Pancreas (tissue), 10 donors: ENCODE measurements around the gene FMC1. TPM values are rescaled to one million over a fixed set of nuclear protein-coding genes. Genes with fewer than 3 reads are reported as not detected.
"Not testable (repeated sequence)": the region's sequence is repeated elsewhere in the genome, so short reads cannot be mapped to it uniquely, and the experiment has no call there.

ENCODE experiments used
- ATAC-seq, 4 donors: fragments of 200-7000 bp; cut with Tn5 transposase; one replicate each; pipeline versions ENCODE4 v1.8.0 to v1.9.1; 2020; ENCODE audit warnings: mild to moderate bottlenecking in 4 of 4, moderate library complexity in 4 of 4
- DNase-seq, 6 donors: peaks; one replicate each; pipeline ENCODE4 v3.0.0-alpha.2; 2020
- FAIRE-seq: peaks from 2 replicates; lab custom pipeline; 2012; peaks lifted over from hg19 to GRCh38; lab: Jason Lieb, UNC
- H3K27ac ChIP-seq, 4 donors: fragments of 200-600 bp; sonication (generic); 1 replicate in 3 of 4; 2 replicates in 1 of 4; pipeline versions ENCODE4 v1.5.0 to v1.8.0; 2020
- H3K27me3 ChIP-seq, 4 donors: fragments of 200-600 bp; one replicate each; pipeline ENCODE4 v1.8.0; 2021
- H3K36me3 ChIP-seq, 3 donors: fragments of 200-600 bp; sonication (generic) in 1 of 3; one replicate each; pipeline versions ENCODE4 v1.5.0 to v1.8.0; 2020 to 2021
- H3K4me1 ChIP-seq, 3 donors: fragments of 200-600 bp; one replicate each; pipeline ENCODE4 v1.8.0; 2021
- H3K4me3 ChIP-seq, 4 donors: fragments of 200-600 bp; sonication (generic) in 2 of 4; one replicate each; pipeline versions ENCODE4 v1.5.0 to v1.8.0; 2020 to 2021
- H3K9me3 ChIP-seq, 4 donors: fragments of 200-600 bp; one replicate each; pipeline ENCODE4 v1.8.0; 2021
- CTCF ChIP-seq, 4 donors: fragments of 200-600 bp; sonication (generic) in 3 of 4; IDR thresholded peaks; one replicate each; pipeline versions ENCODE4 v1.5.0 to v1.8.0; 2021; ENCODE audit warnings: antibody characterized with exemption in 4 of 4
- WGBS, 2 donors: extraction: QIAGEN DNeasy Blood & Tissue Kit; methylation state at CpG; one replicate each; pipeline ENCODE4 v1.1.7; 2013; 5-methylcytosine and 5-hydroxymethylcytosine counted together
- intact Hi-C, 3 donors: fragments of 100-400 bp; cut with DNase I; formaldehyde crosslinking; loops; one replicate each; pipeline versions ENCODE4 v1.11.1 to v1.14.2; 2022
- polyA plus RNA-seq, 2 donors: library from polyadenylated mRNA; stranded (reverse); fragments of 200-250 nt; gene quantifications; one replicate each; pipeline ENCODE4 v1.2.3, GENCODE V29; 2013
- total RNA-seq, 6 donors: library from RNA; stranded (reverse); fragmentation: NEBNext Ultra II Directional in 4 of 6; extraction: Animal tissue kit (Norgen Biotek cat#: 25700) in 4 of 6; gene quantifications; one replicate each; pipeline versions ENCODE4 v1.2.1 to v1.2.4, GENCODE V29; 2021 to 2023
- donor health status: healthy with polysubstance abuse.
- donor health status: DM: no; HTN: no; CAD: no; lungs with moderate emphysema.
- donor health status: DM: no; HTN: no; CAD: no.
- donor health status: control.
- donor health status: control.
- donor health status: Bipolar disorder and iron deficiency.
- donor health status: DM: yes; HTN: yes; CAD: no.
- donor health status: DM: no; HTN: no; CAD: no.
- donor health status: DM: no; HTN: no; CAD: no.
- donor health status: DM: yes; HTN: yes; CAD: no.

FMC1 gene
- total and polyA plus RNA-seq, 8 donors, result 6.8 to 23.6 (median 8.5) TPM

GRCh38 chr7:139317939-139318505 is 23.1 kb upstream of the FMC1 start:
- intact Hi-C loops, result no loop called here
- Histone ChIP-seq H3K9me3 (no peaks in the 10 kb centered on the region), H3K36me3 (no peaks in the 10 kb centered on the region), H3K4me1 (no peaks in the 10 kb centered on the region), H3K27ac (no peak overlapping the region), H3K27me3 (no peaks in the 10 kb centered on the region), H3K4me3 (no peak overlapping the region)
- no peak for TF ChIP-seq CTCF (IDR thresholded peaks at IDR 0.05)
- 79 to 87% methylated on average over 5 of the region's 5 CpGs for WGBS, 2 donors
- ATAC-seq (no peak), FAIRE-seq (no peak), DNase-seq (no peak)

- TF ChIP-seq CTCF (IDR thresholded peaks at IDR 0.05), result peak in 2 of 4 donors; percentile 15 to 20
- DNase-seq, result no peak
- no peak for FAIRE-seq
- WGBS, 2 donors, result 62% methylated on average over 11 of the region's 11 CpGs
- no peak overlapping the region for H3K4me3 ChIP-seq
- intact Hi-C loops, result no loop called here
- no peaks in the 10 kb centered on the region for H3K27me3 ChIP-seq
- ATAC-seq, result peak in 2 of 4 donors; percentile 67 to 68
- H3K9me3 ChIP-seq, result no peaks in the 10 kb centered on the region
- no peaks in the 10 kb centered on the region for H3K36me3 ChIP-seq
- H3K27ac ChIP-seq, result no peak overlapping the region
- H3K4me1 ChIP-seq, result no peaks in the 10 kb centered on the region
Measured at GRCh38 chr7:139321071-139321745, 19.9 kb upstream of the FMC1 start.

- FAIRE-seq, H3K4me1 ChIP-seq, DNase-seq, H3K9me3 ChIP-seq, intact Hi-C loops, ATAC-seq, H3K36me3 ChIP-seq, H3K27me3 ChIP-seq, H3K4me3 ChIP-seq, H3K27ac ChIP-seq: not testable (repeated sequence)
- 93 to 96% methylated on average over 11 of the region's 11 CpGs for WGBS, 2 donors
Measured at GRCh38 chr7:139324709-139325108, 16.4 kb upstream of the FMC1 start.

GRCh38 chr7:139328375-139328774 is 12.8 kb upstream of the FMC1 start:
- WGBS, 2 donors, result 62 to 63% methylated on average over 2 of the region's 2 CpGs
- peak in 1 of 4 donors; percentile 28 for ATAC-seq
- no peaks in the 10 kb centered on the region for H3K36me3 ChIP-seq

GRCh38 chr7:139329119-139329518 is 12.0 kb upstream of the FMC1 start:
- DNase-seq (no peak), ATAC-seq (no peak), FAIRE-seq (no peak)
- TF ChIP-seq CTCF (IDR thresholded peaks at IDR 0.05), result no peak
- Histone ChIP-seq H3K9me3 (no peaks in the 10 kb centered on the region), H3K4me1 (peaks cover 0 to 10% (median 0%) of the 10 kb centered on the region in 3 donors), H3K27ac (no peak overlapping the region), H3K27me3 (no peaks in the 10 kb centered on the region), H3K4me3 (no peak overlapping the region), H3K36me3 (no peaks in the 10 kb centered on the region)
- intact Hi-C loops, result no loop called here
- WGBS, 2 donors, result 40 to 48% methylated on average over 2 of the region's 2 CpGs

More at GRCh38 chr7:139328375-139328774, 12.8 kb upstream of the FMC1 start:
- intact Hi-C loops, result no loop called here
- DNase-seq (no peak), FAIRE-seq (no peak)
- no peak for TF ChIP-seq CTCF (IDR thresholded peaks at IDR 0.05)
- no peaks in the 10 kb centered on the region for H3K9me3 ChIP-seq
- H3K4me3 ChIP-seq, result no peak overlapping the region
- no peaks in the 10 kb centered on the region for H3K27me3 ChIP-seq
- H3K27ac ChIP-seq, result no peak overlapping the region
- H3K4me1 ChIP-seq, result peaks cover 0 to 10% (median 0%) of the 10 kb centered on the region in 3 donors
